ENCODE measurements around the gene PGGT1B. TPM values are rescaled to one million over a fixed set of nuclear protein-coding genes. Genes with fewer than 3 reads are reported as not detected.

The PGGT1B gene
- total and polyA plus RNA-seq, 2 donors from 2014 or later: 7.1 to 51.1 TPM

- H3K4me1 ChIP-seq (ENCODE audit: control insufficient read depth in 2 of 3, insufficient read depth in 2 of 3, low read depth in 1 of 3, low read length in 3 of 3): no peaks in the 10 kb centered on the region
- H3K27ac ChIP-seq (ENCODE audit: low read depth in 2 of 2, low read length in 2 of 2): no peak overlapping the region
- H3K9me3 ChIP-seq (ENCODE audit: control insufficient read depth in 2 of 3, insufficient read depth in 1 of 3, low read length in 3 of 3): no peaks in the 10 kb centered on the region
- TF ChIP-seq CTCF (IDR thresholded peaks at IDR 0.05; ENCODE audit: borderline replicate concordance, extremely low read depth, insufficient read depth): no peak
- no peak overlapping the region for H3K4me3 ChIP-seq (ENCODE audit: low read length in 3 of 3)
- no peak for DNase-seq
- intact Hi-C loops (cut with DNase I): no loop called here
- H3K9ac ChIP-seq (ENCODE audit: low read length in 3 of 3): no peak overlapping the region
- peaks cover 3 to 14% (median 5%) of the 10 kb centered on the region in 3 donors for H3K36me3 ChIP-seq (ENCODE audit: control insufficient read depth in 2 of 3, insufficient read depth in 3 of 3, low read length in 3 of 3)
- H3K27me3 ChIP-seq (ENCODE audit: control insufficient read depth, insufficient read depth, low read length): no peaks in the 10 kb centered on the region
- no peak for FAIRE-seq
Observed at GRCh38 chr5:115236599-115236998, 26.1 kb downstream of the PGGT1B start.

DNA sequence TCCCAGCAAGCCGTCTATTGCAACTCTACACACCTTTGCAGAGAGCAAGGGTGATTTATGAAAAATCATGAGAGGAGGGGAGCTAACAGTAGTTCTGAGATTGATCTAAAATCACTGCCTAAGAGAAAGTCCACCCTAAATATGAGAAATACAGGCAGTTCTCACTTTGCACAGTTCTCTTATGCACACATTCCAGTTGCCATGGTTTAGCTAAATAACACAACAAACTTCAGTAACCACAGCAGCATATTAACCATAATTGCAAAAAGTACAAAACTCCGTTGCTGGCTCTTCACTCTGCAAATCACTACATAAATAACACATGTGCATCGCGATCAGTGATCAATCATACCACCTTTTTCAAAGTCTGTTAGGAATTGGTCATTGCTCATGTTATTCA, 31.1 kb downstream of the PGGT1B start:
- H3K27me3 ChIP-seq (ENCODE audit: control insufficient read depth, insufficient read depth, low read length): no peaks in the 10 kb centered on the region
- intact Hi-C loops (cut with DNase I): no loop called here
- H3K9ac ChIP-seq (ENCODE audit: low read length in 3 of 3): no peak overlapping the region
- TF ChIP-seq CTCF (IDR thresholded peaks at IDR 0.05; ENCODE audit: borderline replicate concordance, extremely low read depth, insufficient read depth): no peak
- DNase-seq (no peak), FAIRE-seq (no peak)
- no peak overlapping the region for H3K4me3 ChIP-seq (ENCODE audit: low read length in 3 of 3)
- peaks cover 0 to 33% (median 2%) of the 10 kb centered on the region in 3 donors for H3K36me3 ChIP-seq (ENCODE audit: control insufficient read depth in 2 of 3, insufficient read depth in 3 of 3, low read length in 3 of 3)
- H3K4me1 ChIP-seq (ENCODE audit: control insufficient read depth in 2 of 3, insufficient read depth in 2 of 3, low read depth in 1 of 3, low read length in 3 of 3): no peaks in the 10 kb centered on the region
- H3K9me3 ChIP-seq (ENCODE audit: control insufficient read depth in 2 of 3, insufficient read depth in 1 of 3, low read length in 3 of 3): no peaks in the 10 kb centered on the region
- H3K27ac ChIP-seq (ENCODE audit: low read depth in 2 of 2, low read length in 2 of 2): no peak overlapping the region

DNA sequence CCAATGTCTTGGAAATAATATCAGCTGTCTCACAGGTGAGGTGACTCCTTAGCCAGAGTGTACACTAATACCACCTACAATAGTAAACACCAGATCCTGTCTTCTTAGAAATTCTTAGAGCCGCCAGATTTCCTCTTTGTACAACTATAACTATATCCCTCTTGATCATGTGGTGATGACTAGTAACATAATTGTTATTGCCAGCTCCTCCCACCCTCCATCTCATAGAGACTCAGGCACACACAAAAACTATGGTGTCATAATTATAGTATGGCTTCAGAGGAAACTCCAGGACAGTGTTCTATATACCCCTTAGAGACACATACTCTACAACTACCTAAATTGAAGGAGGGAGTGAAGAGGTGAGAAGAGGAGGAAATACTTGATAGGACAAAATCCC, 33.1 kb downstream of the PGGT1B start:
- FAIRE-seq (no peak), DNase-seq (no peak)
- H3K9ac ChIP-seq (ENCODE audit: low read length in 3 of 3): no peak overlapping the region
- H3K27me3 ChIP-seq (ENCODE audit: control insufficient read depth, insufficient read depth, low read length): no peaks in the 10 kb centered on the region
- H3K9me3 ChIP-seq (ENCODE audit: control insufficient read depth in 2 of 3, insufficient read depth in 1 of 3, low read length in 3 of 3): no peaks in the 10 kb centered on the region
- intact Hi-C loops (cut with DNase I): no loop called here
- no peaks in the 10 kb centered on the region for H3K4me1 ChIP-seq (ENCODE audit: control insufficient read depth in 2 of 3, insufficient read depth in 2 of 3, low read depth in 1 of 3, low read length in 3 of 3)
- peaks cover 0 to 33% (median 2%) of the 10 kb centered on the region in 3 donors for H3K36me3 ChIP-seq (ENCODE audit: control insufficient read depth in 2 of 3, insufficient read depth in 3 of 3, low read length in 3 of 3)
- no peak overlapping the region for H3K4me3 ChIP-seq (ENCODE audit: low read length in 3 of 3)
- TF ChIP-seq CTCF (IDR thresholded peaks at IDR 0.05; ENCODE audit: borderline replicate concordance, extremely low read depth, insufficient read depth): no peak
- H3K27ac ChIP-seq (ENCODE audit: low read depth in 2 of 2, low read length in 2 of 2): no peak overlapping the region

- intact Hi-C loops (cut with DNase I): no loop called here
- TF ChIP-seq CTCF (IDR thresholded peaks at IDR 0.05; ENCODE audit: borderline replicate concordance, extremely low read depth, insufficient read depth): no peak
- H3K9ac ChIP-seq (ENCODE audit: low read length in 3 of 3): no peak overlapping the region
- no peaks in the 10 kb centered on the region for H3K9me3 ChIP-seq (ENCODE audit: control insufficient read depth in 2 of 3, insufficient read depth in 1 of 3, low read length in 3 of 3)
- peaks cover 0 to 37% (median 2%) of the 10 kb centered on the region in 3 donors for H3K36me3 ChIP-seq (ENCODE audit: control insufficient read depth in 2 of 3, insufficient read depth in 3 of 3, low read length in 3 of 3)
- H3K27me3 ChIP-seq (ENCODE audit: control insufficient read depth, insufficient read depth, low read length): no peaks in the 10 kb centered on the region
- no peak overlapping the region for H3K27ac ChIP-seq (ENCODE audit: low read depth in 2 of 2, low read length in 2 of 2)
- DNase-seq (no peak), FAIRE-seq (no peak)
- no peak overlapping the region for H3K4me3 ChIP-seq (ENCODE audit: low read length in 3 of 3)
- no peaks in the 10 kb centered on the region for H3K4me1 ChIP-seq (ENCODE audit: control insufficient read depth in 2 of 3, insufficient read depth in 2 of 3, low read depth in 1 of 3, low read length in 3 of 3)
Observed at GRCh38 chr5:115227281-115227680, 35.4 kb downstream of the PGGT1B start.

Data from kidney (tissue), 14 donors.